ENCODE results near the gene SHMT2.

The SHMT2 gene

DNA sequence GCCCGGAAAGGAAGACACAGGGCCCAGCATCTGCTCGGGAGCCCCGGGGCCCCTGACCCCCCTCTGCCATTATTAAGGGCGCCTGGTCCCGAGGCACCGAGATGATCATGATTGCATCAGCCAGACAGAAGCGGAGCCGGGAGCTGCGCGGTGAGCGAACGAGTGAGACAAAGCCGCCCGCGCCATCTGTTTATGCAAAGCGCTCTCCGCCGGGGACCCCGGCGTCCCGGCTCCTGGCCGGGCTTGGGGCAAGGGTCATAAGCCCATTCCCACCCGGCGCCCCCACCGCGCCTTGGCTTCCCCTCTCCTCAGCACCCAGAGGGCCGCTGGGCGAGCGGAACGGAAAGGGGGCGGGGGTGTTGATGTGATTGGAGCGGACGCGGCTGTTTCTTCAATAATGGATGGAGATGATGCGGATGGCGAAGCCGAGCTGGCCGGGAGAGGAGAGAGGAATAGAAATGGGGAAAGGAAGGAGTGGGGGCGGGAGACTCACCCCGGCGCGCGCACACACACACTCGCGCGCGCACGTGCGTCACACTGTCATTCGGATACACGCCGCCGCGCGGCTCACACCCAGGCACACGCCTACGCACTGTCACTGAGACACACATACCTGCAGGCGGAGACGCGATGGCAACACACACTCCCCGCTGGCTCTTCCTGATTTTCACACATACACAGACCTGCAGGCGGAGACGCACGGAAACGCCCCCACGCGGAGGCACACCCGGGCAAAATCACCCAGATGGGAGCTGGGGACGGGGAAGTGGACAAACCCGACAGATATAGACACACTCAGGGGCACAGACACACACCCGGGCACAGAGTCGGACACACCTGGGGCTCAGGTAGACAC is 10.8 kb downstream of the SHMT2 start:
- Histone ChIP-seq H3K27ac (replicated peaks) (no peak overlapping the region), H3K4me3 (replicated peaks; ENCODE audit: insufficient read depth, low read length) (peak overlapping the region; percentile 53), H3K27me3 (ENCODE audit: insufficient read depth, poor library complexity, severe bottlenecking) (peaks cover 23% of the 10 kb centered on the region)
- DNase-seq (ENCODE audit: low read depth in 1 of 2, low spot score in 1 of 2): peak; percentile 66
- TF ChIP-seq POLR2AphosphoS5 (IDR thresholded peaks at IDR 0.05; ENCODE audit: low read depth) (0 out of 2 replicates have a peak, but pooled peaks have one; percentile 12), SPI1 (IDR thresholded peaks at IDR 0.05; ENCODE audit: borderline replicate concordance, low read depth) (peak; percentile 39; the same call in 1 of the 2 replicates), GABPA (IDR thresholded peaks at IDR 0.05; ENCODE audit: low read depth) (no peak)
- TF ChIP-seq, protein P1, sequence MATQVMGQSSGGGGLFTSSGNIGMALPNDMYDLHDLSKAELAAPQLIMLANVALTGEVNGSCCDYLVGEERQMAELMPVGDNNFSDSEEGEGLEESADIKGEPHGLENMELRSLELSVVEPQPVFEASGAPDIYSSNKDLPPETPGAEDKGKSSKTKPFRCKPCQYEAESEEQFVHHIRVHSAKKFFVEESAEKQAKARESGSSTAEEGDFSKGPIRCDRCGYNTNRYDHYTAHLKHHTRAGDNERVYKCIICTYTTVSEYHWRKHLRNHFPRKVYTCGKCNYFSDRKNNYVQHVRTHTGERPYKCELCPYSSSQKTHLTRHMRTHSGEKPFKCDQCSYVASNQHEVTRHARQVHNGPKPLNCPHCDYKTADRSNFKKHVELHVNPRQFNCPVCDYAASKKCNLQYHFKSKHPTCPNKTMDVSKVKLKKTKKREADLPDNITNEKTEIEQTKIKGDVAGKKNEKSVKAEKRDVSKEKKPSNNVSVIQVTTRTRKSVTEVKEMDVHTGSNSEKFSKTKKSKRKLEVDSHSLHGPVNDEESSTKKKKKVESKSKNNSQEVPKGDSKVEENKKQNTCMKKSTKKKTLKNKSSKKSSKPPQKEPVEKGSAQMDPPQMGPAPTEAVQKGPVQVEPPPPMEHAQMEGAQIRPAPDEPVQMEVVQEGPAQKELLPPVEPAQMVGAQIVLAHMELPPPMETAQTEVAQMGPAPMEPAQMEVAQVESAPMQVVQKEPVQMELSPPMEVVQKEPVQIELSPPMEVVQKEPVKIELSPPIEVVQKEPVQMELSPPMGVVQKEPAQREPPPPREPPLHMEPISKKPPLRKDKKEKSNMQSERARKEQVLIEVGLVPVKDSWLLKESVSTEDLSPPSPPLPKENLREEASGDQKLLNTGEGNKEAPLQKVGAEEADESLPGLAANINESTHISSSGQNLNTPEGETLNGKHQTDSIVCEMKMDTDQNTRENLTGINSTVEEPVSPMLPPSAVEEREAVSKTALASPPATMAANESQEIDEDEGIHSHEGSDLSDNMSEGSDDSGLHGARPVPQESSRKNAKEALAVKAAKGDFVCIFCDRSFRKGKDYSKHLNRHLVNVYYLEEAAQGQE (IDR thresholded peaks at IDR 0.05; ENCODE audit: insufficient replicate concordance, low read depth): no peak
- TF ChIP-seq, protein P2, sequence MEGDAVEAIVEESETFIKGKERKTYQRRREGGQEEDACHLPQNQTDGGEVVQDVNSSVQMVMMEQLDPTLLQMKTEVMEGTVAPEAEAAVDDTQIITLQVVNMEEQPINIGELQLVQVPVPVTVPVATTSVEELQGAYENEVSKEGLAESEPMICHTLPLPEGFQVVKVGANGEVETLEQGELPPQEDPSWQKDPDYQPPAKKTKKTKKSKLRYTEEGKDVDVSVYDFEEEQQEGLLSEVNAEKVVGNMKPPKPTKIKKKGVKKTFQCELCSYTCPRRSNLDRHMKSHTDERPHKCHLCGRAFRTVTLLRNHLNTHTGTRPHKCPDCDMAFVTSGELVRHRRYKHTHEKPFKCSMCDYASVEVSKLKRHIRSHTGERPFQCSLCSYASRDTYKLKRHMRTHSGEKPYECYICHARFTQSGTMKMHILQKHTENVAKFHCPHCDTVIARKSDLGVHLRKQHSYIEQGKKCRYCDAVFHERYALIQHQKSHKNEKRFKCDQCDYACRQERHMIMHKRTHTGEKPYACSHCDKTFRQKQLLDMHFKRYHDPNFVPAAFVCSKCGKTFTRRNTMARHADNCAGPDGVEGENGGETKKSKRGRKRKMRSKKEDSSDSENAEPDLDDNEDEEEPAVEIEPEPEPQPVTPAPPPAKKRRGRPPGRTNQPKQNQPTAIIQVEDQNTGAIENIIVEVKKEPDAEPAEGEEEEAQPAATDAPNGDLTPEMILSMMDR (IDR thresholded peaks at IDR 0.05; ENCODE audit: insufficient read depth, low read length): no peak

DNA sequence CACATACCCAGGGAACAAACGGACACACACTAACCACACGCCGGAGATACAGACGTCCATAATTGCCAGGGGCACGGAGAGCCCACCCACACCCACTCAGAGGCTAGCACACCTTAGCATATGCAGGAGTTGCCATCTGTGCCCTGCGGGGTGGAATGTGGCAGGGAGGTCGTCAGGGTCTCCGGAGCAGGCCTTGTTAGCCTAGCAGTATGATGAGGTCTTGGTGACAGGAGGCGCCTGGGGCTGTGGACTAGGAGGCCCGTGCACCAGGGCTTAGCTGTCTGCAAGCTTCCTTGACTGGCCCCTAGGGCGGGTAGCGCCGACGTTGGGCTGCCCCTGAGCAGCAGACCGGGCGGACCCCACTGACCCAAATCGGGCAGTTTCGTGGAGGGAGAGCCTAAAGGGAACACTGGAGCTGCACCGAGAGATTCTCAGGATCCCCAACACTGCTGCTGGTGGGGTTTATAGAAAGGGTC is 11.5 kb downstream of the SHMT2 start:
- H3K27me3 ChIP-seq (ENCODE audit: insufficient read depth, poor library complexity, severe bottlenecking): peaks cover 23% of the 10 kb centered on the region
- no peak overlapping the region for H3K27ac ChIP-seq (replicated peaks)
- TF ChIP-seq POLR2AphosphoS5 (IDR thresholded peaks at IDR 0.05; ENCODE audit: low read depth) (no peak), GABPA (IDR thresholded peaks at IDR 0.05; ENCODE audit: low read depth) (no peak), SPI1 (IDR thresholded peaks at IDR 0.05; ENCODE audit: borderline replicate concordance, low read depth) (no peak)
- TF ChIP-seq, protein P1 (IDR thresholded peaks at IDR 0.05; ENCODE audit: insufficient replicate concordance, low read depth): no peak
- TF ChIP-seq, protein P2 (IDR thresholded peaks at IDR 0.05; ENCODE audit: insufficient read depth, low read length): no peak
- DNase-seq (ENCODE audit: low read depth in 1 of 2, low spot score in 1 of 2): no peak
- H3K4me3 ChIP-seq (replicated peaks; ENCODE audit: insufficient read depth, low read length): peak overlapping the region; percentile 53

DNA sequence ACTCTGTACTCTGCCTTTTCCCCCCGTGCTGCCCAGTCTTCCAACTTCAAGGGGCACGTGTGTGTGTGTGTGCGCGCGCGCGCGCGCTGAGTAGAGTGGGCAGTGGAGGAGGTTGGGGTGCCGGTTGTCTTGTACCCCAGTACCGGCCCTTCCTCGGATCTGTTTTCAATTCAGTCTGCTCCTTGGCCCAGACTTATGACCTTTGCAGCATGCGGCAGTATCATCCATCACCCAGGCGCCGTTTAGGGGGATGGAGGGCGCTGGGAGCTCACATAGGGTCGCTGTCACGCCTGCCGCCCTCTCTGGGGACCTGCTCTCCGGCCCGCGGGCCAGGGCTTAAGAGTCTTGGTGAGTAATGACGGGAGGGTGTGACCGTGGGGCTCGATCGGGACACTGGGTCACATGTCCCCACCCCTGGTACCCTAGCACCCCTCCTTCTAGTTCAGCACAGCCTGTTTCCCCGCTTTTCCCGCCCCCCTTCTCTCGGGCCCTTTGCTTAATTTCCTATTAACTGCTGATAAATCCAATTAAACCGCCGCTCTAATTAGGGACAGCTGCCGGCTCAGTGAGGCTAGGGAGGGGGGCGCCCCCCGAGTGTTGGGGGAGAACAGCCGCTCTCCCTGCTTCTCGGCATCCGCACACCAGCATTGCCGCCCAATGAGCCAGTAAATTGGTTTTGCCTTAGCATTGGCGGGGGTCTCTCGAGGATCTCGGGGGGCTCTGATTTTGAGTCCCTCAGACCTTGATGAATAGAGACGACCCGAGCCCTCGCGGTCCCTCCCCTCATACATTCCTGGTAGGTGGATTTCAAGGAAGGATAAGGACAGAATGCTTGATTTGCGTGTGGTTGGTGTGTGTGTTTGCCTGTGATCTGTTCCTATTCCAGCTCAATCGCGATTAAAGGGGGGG is 12.1 kb downstream of the SHMT2 start:
- TF ChIP-seq, protein P2 (IDR thresholded peaks at IDR 0.05; ENCODE audit: insufficient read depth, low read length): no peak
- TF ChIP-seq POLR2AphosphoS5 (IDR thresholded peaks at IDR 0.05; ENCODE audit: low read depth) (no peak), SPI1 (IDR thresholded peaks at IDR 0.05; ENCODE audit: borderline replicate concordance, low read depth) (no peak), GABPA (IDR thresholded peaks at IDR 0.05; ENCODE audit: low read depth) (no peak)
- TF ChIP-seq, protein P1 (IDR thresholded peaks at IDR 0.05; ENCODE audit: insufficient replicate concordance, low read depth): no peak
- peaks cover 23% of the 10 kb centered on the region for H3K27me3 ChIP-seq (ENCODE audit: insufficient read depth, poor library complexity, severe bottlenecking)
- no peak overlapping the region for H3K4me3 ChIP-seq (replicated peaks; ENCODE audit: insufficient read depth, low read length)
- H3K27ac ChIP-seq (replicated peaks): no peak overlapping the region
- no peak for DNase-seq (ENCODE audit: low read depth in 1 of 2, low spot score in 1 of 2)

All from HL-60 (cell line).